IMR-90 (cell line): ENCODE measurements around the gene FAM53B. TPM values are rescaled to one million over a fixed set of nuclear protein-coding genes. Genes with fewer than 3 reads are reported as not detected.

ENCODE experiments used
- ATAC-seq: fragments of 200-7000 bp; cut with Tn5 transposase; 2 replicates; pipeline ENCODE4 v1.9.1; 2020; ENCODE audit warnings: low read depth, mild to moderate bottlenecking, moderate library complexity
- BruUV-seq: library from RNA; stranded (reverse); fragments of 400-500 nt; replicated peaks from 2 replicates; lab custom pipeline; 2021; lab: Mats Ljungman, UMichigan
- CTCF ChIA-PET: fragments of 300-600 bp; formaldehyde crosslinking; extraction: SDS; loops from one replicate; lab custom pipeline; 2021; ENCODE audit warnings: antibody characterized with exemption; lab: Yijun Ruan, JAX
- POLR2A ChIA-PET: fragments of 300-600 bp; sonication (Branson Sonifier 250); formaldehyde crosslinking; loops from one replicate; lab custom pipeline; 2022; ENCODE audit warnings: antibody characterized with exemption; ENCODE audit not compliant: unreplicated experiment; lab: Charles Lee
- DNase-seq: peaks from one replicate; pipeline ENCODE4 v3.0.0; 2013
- H2AFZ ChIP-seq: replicated peaks from 2 replicates; pipeline ENCODE3; 2013; ENCODE audit warnings: low read length, mild to moderate bottlenecking; ENCODE audit not compliant: poor library complexity
- H2AK5ac ChIP-seq: 2 replicates; pipeline ENCODE4 v1.6.1; 2013; ENCODE audit warnings: low read depth, low read length, inconsistent platforms
- H2AK9ac ChIP-seq: replicated peaks from 2 replicates; pipeline ENCODE3; 2013; ENCODE audit warnings: mild to moderate bottlenecking, low read depth, low read length, moderate library complexity; ENCODE audit not compliant: poor library complexity
- H2BK120ac ChIP-seq: 2 replicates; pipeline ENCODE4 v1.6.1; 2013; ENCODE audit warnings: low read depth, low read length, inconsistent platforms
- H2BK15ac ChIP-seq: 3 replicates; pipeline ENCODE4 v1.6.1; 2013; ENCODE audit warnings: low read depth, low read length, inconsistent platforms
- H2BK20ac ChIP-seq: 2 replicates; pipeline ENCODE4 v1.6.1; 2013; ENCODE audit warnings: low read depth, mild to moderate bottlenecking, inconsistent platforms, low read length, moderate library complexity
- H2BK5ac ChIP-seq: 2 replicates; pipeline ENCODE4 v1.6.1; 2013; ENCODE audit warnings: mild to moderate bottlenecking, low read depth, low read length, inconsistent platforms; ENCODE audit not compliant: poor library complexity, severe bottlenecking
- H3K14ac ChIP-seq: replicated peaks from 2 replicates; pipeline ENCODE4 v1.6.1; 2013; ENCODE audit warnings: low read depth, low read length, inconsistent platforms
- H3K18ac ChIP-seq: 2 replicates; pipeline ENCODE4 v1.6.1; 2013; ENCODE audit warnings: low read depth, low read length, control low read depth
- H3K23ac ChIP-seq: 2 replicates; pipeline ENCODE4 v1.6.1; 2013; ENCODE audit warnings: low read depth, low read length, inconsistent platforms
- H3K27ac ChIP-seq: 2 replicates; pipeline ENCODE4 v1.5.1; 2013; ENCODE audit warnings: mild to moderate bottlenecking, control low read depth, low read length; ENCODE audit not compliant: insufficient read depth
- H3K27me3 ChIP-seq: 2 replicates; pipeline ENCODE4 v1.6.1; 2013; ENCODE audit warnings: low read length; ENCODE audit not compliant: control insufficient read depth, insufficient read depth
- H3K36me3 ChIP-seq: 2 replicates; pipeline ENCODE4 v1.6.1; 2013; ENCODE audit warnings: low read length, mixed read lengths; ENCODE audit not compliant: control insufficient read depth, insufficient read depth
- H3K4ac ChIP-seq: 2 replicates; pipeline ENCODE4 v1.6.1; 2013; ENCODE audit warnings: low read depth, low read length, inconsistent platforms
- H3K4me1 ChIP-seq: 2 replicates; pipeline ENCODE4 v1.6.1; 2013; ENCODE audit warnings: low read length, mixed read lengths; ENCODE audit not compliant: control insufficient read depth, insufficient read depth
- H3K4me2 ChIP-seq: 2 replicates; pipeline ENCODE4 v1.6.1; 2013; ENCODE audit warnings: low read depth, mild to moderate bottlenecking, control low read depth, low read length, moderate library complexity
- H3K4me3 ChIP-seq: 2 replicates; pipeline ENCODE4 v1.5.1; 2013; ENCODE audit warnings: low read depth, mild to moderate bottlenecking, control low read depth, low read length, moderate library complexity; ENCODE audit not compliant: insufficient read depth
- H3K56ac ChIP-seq: 2 replicates; pipeline ENCODE4 v1.6.1; 2013; ENCODE audit warnings: low read length, inconsistent platforms; ENCODE audit not compliant: insufficient read depth; ENCODE audit errors: extremely low read depth
- H3K79me1 ChIP-seq, 2 experiments: 2 replicates each; pipeline ENCODE4 v1.6.1; 2013; ENCODE audit warnings: low read length in 2 of 2, inconsistent platforms in 1 of 2, low read depth in 1 of 2
- H3K9ac ChIP-seq: 2 replicates; pipeline ENCODE4 v1.6.1; 2013; ENCODE audit warnings: low read depth, low read length, control low read depth
- H3K9me1 ChIP-seq: 2 replicates; pipeline ENCODE4 v1.6.1; 2013; ENCODE audit warnings: low read length, inconsistent platforms; ENCODE audit not compliant: insufficient read depth
- H3K9me3 ChIP-seq: 2 replicates; pipeline ENCODE4 v1.6.1; 2013; ENCODE audit warnings: low read length; ENCODE audit not compliant: control insufficient read depth, insufficient read depth
- H4K20me1 ChIP-seq: 2 replicates; pipeline ENCODE4 v1.6.1; 2013; ENCODE audit warnings: low read length, inconsistent platforms; ENCODE audit not compliant: insufficient read depth
- H4K5ac ChIP-seq: 2 replicates; pipeline ENCODE4 v1.6.1; 2013; ENCODE audit warnings: mild to moderate bottlenecking, low read depth, low read length, control low read depth
- H4K8ac ChIP-seq, 2 experiments: 2 replicates each; pipeline ENCODE4 v1.6.1; 2013; ENCODE audit warnings: low read depth in 2 of 2, low read length in 2 of 2, control low read depth in 1 of 2, inconsistent platforms in 1 of 2
- H4K91ac ChIP-seq: 2 replicates; pipeline ENCODE4 v1.6.1; 2013; ENCODE audit warnings: low read depth, low read length, inconsistent platforms; ENCODE audit not compliant: insufficient read depth
- BHLHE40 ChIP-seq: fragments of 150-350 bp; IDR thresholded peaks from 2 replicates; pipeline ENCODE4 v1.6.1; 2016; ENCODE audit warnings: mild to moderate bottlenecking, low read depth, low read length
- CHD1 ChIP-seq: IDR thresholded peaks from 2 replicates; pipeline ENCODE4 v1.6.1; 2012; ENCODE audit warnings: low read depth, low read length, improper control_type of control experiment
- MAFK ChIP-seq: IDR thresholded peaks from 2 replicates; pipeline ENCODE4 v1.6.1; 2012; ENCODE audit warnings: low read depth, low read length, improper control_type of control experiment
- MAZ ChIP-seq: IDR thresholded peaks from 2 replicates; pipeline ENCODE4 v1.6.1; 2012; ENCODE audit warnings: low read depth, mild to moderate bottlenecking, low read length, improper control_type of control experiment, moderate library complexity, borderline replicate concordance
- MXI1 ChIP-seq: IDR thresholded peaks from 2 replicates; pipeline ENCODE4 v1.6.1; 2012; ENCODE audit warnings: low read depth, mild to moderate bottlenecking, low read length, moderate library complexity, borderline replicate concordance
- NFE2L2 ChIP-seq: fragments of 150-350 bp; IDR thresholded peaks from 2 replicates; pipeline ENCODE4 v1.6.1; 2016; ENCODE audit warnings: low read depth, mild to moderate bottlenecking, low read length
- POLR2A ChIP-seq: IDR thresholded peaks from 2 replicates; pipeline ENCODE4 v1.6.1; 2012; ENCODE audit warnings: mild to moderate bottlenecking, low read depth, low read length
- RAD21 ChIP-seq: IDR thresholded peaks from 2 replicates; pipeline ENCODE4 v1.6.1; 2012; ENCODE audit warnings: low read length, improper control_type of control experiment
- RCOR1 ChIP-seq: IDR thresholded peaks from 2 replicates; pipeline ENCODE4 v1.6.1; 2012; ENCODE audit warnings: mild to moderate bottlenecking, low read length, improper control_type of control experiment; ENCODE audit not compliant: insufficient replicate concordance
- RFX5 ChIP-seq: IDR thresholded peaks from 2 replicates; pipeline ENCODE4 v1.8.0; 2012; ENCODE audit warnings: low read depth, mild to moderate bottlenecking, low read length, moderate library complexity
- SMC3 ChIP-seq: fragments of 150-350 bp; IDR thresholded peaks from 2 replicates; pipeline ENCODE4 v1.6.1; 2016; ENCODE audit warnings: low read depth, mild to moderate bottlenecking, antibody characterized with exemption, low read length, moderate library complexity
- WGBS, 2 experiments: methylation state at CpG; one replicate each; pipeline versions ENCODE4 v1.1.5 to v1.1.7; 2013; ENCODE audit warnings: missing lambda C conversion rate in 2 of 2; ENCODE audit not compliant: insufficient read length in 1 of 2; ENCODE audit errors: extremely low coverage in 2 of 2; 5-methylcytosine and 5-hydroxymethylcytosine counted together
- dilution Hi-C: fragments of 300-500 bp; cut with HindIII; formaldehyde crosslinking; loops from one replicate; pipeline ENCODE4 v1.14.3; 2018; ENCODE audit warnings: low sequenced_read_pairs; ENCODE audit not compliant: unreplicated experiment
- in situ Hi-C: fragments of 300-500 bp; cut with MboI; formaldehyde crosslinking; loops from 3 replicates; pipeline ENCODE4 v1.14.3; 2019; ENCODE audit warnings: low sequenced_read_pairs, inconsistent platforms, mixed read lengths
- intact Hi-C: fragments of 100-400 bp; cut with micrococcal nuclease; formaldehyde crosslinking; loops from 2 replicates; pipeline ENCODE4 v1.10.0; 2022
- polyA plus RNA-seq, 3 experiments: library from polyadenylated mRNA; depleted of rRNA; stranded (reverse); fragments of >200 nt; gene quantifications; 2 replicates each; pipeline ENCODE4 v1.2.3, GENCODE V29; 2012; ENCODE audit warnings: low replicate concordance in 1 of 3
- total RNA-seq: library from RNA; depleted of rRNA; stranded (reverse); fragments of >200 nt; gene quantifications from 2 replicates; pipeline ENCODE4 v1.2.3, GENCODE V29; 2012
- TF ChIP-seq, protein P1 (sequence below): fragments of 150-350 bp; IDR thresholded peaks from 2 replicates; pipeline ENCODE4 v1.6.1; 2016; ENCODE audit warnings: low read depth, mild to moderate bottlenecking, low read length, moderate library complexity, borderline replicate concordance
- TF ChIP-seq, protein P2 (sequence below): conservative IDR thresholded peaks from 2 replicates; pipeline ENCODE4 v1.5.1; 2012; ENCODE audit warnings: mild to moderate bottlenecking, low read depth, low read length, improper control_type of control experiment
- TF ChIP-seq, protein P3 (sequence below): fragments of 150-350 bp; IDR thresholded peaks from 2 replicates; pipeline ENCODE4 v1.6.1; 2017; ENCODE audit warnings: mild to moderate bottlenecking, antibody characterized with exemption, low read length, low read depth

The FAM53B gene
- total and polyA plus RNA-seq, 2 of the 4 experiments (the other 2 are of a cell fraction) = 3.8 to 5.7 TPM

DNA sequence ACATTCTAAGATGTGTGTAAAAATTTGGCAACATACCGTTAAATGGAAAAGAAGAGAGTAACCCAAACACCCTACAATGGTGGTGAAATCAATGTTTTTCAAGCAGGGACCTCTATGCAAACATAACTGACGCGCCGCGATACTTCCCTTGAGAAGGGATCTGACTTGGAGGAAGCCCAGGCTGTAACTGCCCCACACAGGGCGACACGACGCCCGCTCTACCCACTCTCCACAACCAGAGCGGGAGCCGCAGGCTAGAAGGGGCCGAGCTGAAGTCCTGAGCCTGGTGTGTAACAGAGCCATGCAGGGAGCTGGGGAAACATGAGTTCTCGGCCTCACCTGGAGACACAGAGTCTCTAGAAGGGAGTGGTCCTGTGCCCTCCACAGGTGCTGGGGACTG lies 120.2 kb downstream of the FAM53B start:
- Histone ChIP-seq H2AK5ac (no peak overlapping the region), H3K4me3 (no peak overlapping the region), H2AFZ (no peak overlapping the region), H3K9me1 (no peaks in the 10 kb centered on the region; the same call in 1 of the 2 replicates), H4K5ac (no peak overlapping the region), H3K23ac (no peak overlapping the region), H4K91ac (no peak overlapping the region), H2BK20ac (no peak overlapping the region), H2BK120ac (no peak overlapping the region), H3K4me1 (peaks cover under 1% of the 10 kb centered on the region; the same call in 1 of the 2 replicates), H3K4ac (no peak overlapping the region), H3K14ac (no peak overlapping the region), H2AK9ac (no peak overlapping the region), H3K27me3 (no peaks in the 10 kb centered on the region), H3K9ac (no peak overlapping the region), H3K4me2 (no peak overlapping the region), H3K27ac (no peak overlapping the region), H2BK15ac (no peak overlapping the region), H4K8ac (no peak overlapping the region), H3K9me3 (no peaks in the 10 kb centered on the region), H3K79me1 (no peaks in the 10 kb centered on the region), H2BK5ac (no peak overlapping the region), H3K56ac (no peak overlapping the region), H3K18ac (no peak overlapping the region), H3K36me3 (peaks cover 2% of the 10 kb centered on the region; the same call in 1 of the 2 replicates), H4K20me1 (no peaks in the 10 kb centered on the region; the same call in none of the 2 replicates)
- intact Hi-C loops = no loop called here
- TF ChIP-seq, protein P1, sequence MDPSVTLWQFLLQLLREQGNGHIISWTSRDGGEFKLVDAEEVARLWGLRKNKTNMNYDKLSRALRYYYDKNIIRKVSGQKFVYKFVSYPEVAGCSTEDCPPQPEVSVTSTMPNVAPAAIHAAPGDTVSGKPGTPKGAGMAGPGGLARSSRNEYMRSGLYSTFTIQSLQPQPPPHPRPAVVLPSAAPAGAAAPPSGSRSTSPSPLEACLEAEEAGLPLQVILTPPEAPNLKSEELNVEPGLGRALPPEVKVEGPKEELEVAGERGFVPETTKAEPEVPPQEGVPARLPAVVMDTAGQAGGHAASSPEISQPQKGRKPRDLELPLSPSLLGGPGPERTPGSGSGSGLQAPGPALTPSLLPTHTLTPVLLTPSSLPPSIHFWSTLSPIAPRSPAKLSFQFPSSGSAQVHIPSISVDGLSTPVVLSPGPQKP = no peak
- TF ChIP-seq NFE2L2 (no peak), BHLHE40 (no peak), POLR2A (no peak), RCOR1 (no peak), RAD21 (no peak), MAZ (no peak), RFX5 (no peak), SMC3 (no peak), MXI1 (no peak), CHD1 (no peak), MAFK (no peak)
- TF ChIP-seq, protein P2, sequence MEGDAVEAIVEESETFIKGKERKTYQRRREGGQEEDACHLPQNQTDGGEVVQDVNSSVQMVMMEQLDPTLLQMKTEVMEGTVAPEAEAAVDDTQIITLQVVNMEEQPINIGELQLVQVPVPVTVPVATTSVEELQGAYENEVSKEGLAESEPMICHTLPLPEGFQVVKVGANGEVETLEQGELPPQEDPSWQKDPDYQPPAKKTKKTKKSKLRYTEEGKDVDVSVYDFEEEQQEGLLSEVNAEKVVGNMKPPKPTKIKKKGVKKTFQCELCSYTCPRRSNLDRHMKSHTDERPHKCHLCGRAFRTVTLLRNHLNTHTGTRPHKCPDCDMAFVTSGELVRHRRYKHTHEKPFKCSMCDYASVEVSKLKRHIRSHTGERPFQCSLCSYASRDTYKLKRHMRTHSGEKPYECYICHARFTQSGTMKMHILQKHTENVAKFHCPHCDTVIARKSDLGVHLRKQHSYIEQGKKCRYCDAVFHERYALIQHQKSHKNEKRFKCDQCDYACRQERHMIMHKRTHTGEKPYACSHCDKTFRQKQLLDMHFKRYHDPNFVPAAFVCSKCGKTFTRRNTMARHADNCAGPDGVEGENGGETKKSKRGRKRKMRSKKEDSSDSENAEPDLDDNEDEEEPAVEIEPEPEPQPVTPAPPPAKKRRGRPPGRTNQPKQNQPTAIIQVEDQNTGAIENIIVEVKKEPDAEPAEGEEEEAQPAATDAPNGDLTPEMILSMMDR = no peak
- TF ChIP-seq, protein P3, sequence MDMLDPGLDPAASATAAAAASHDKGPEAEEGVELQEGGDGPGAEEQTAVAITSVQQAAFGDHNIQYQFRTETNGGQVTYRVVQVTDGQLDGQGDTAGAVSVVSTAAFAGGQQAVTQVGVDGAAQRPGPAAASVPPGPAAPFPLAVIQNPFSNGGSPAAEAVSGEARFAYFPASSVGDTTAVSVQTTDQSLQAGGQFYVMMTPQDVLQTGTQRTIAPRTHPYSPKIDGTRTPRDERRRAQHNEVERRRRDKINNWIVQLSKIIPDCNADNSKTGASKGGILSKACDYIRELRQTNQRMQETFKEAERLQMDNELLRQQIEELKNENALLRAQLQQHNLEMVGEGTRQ = no peak
- ChIA-PET CTCF (no interaction called here), POLR2A (no interaction called here)
- no peak for DNase-seq
- 100% methylated on average over 1 of the region's 13 CpGs; no CpG with 5 or more reads in 1 of the 2 experiments for WGBS, 2 experiments
- in situ Hi-C loops = no loop called here
- BruUV-seq = no TSS peak
- ATAC-seq = no peak
- dilution Hi-C loops = no loop called here
